B cell (primary cell): ENCODE measurements around the gene ATP11A. TPM values are rescaled to one million over a fixed set of nuclear protein-coding genes. Genes with fewer than 3 reads are reported as not detected.

Source experiments
- ATAC-seq: fragments of 200-7000 bp; cut with Tn5 transposase; one replicate; pipeline ENCODE4 v1.10.0; 2021; ENCODE audit warnings: low read depth, mild to moderate bottlenecking, moderate number of reproducible peaks, moderate library complexity
- CTCF ChIA-PET: fragments of 350-600 bp; sonication (Branson Sonifier 250); formaldehyde crosslinking; loops from one replicate; lab custom pipeline; 2021; ENCODE audit warnings: antibody characterized with exemption, inconsistent platforms; lab: Charles Lee
- POLR2A ChIA-PET: fragments of 350-600 bp; sonication (Branson Sonifier 250); formaldehyde crosslinking; loops from one replicate; lab custom pipeline; 2021; ENCODE audit warnings: antibody characterized with exemption; lab: Charles Lee
- DNase-seq: peaks from one replicate; pipeline ENCODE4 v3.0.0; 2013
- H2AFZ ChIP-seq: 2 replicates; pipeline ENCODE4 v1.6.1; 2012; ENCODE audit warnings: mild to moderate bottlenecking, low read depth, low read length; ENCODE audit not compliant: insufficient read depth, poor library complexity, severe bottlenecking
- H3K27ac ChIP-seq, 2 donors: 1 replicate in 1 of 2; 2 replicates in 1 of 2; pipeline ENCODE4 v1.5.1; 2012 to 2013; ENCODE audit warnings: low read length in 2 of 2, mild to moderate bottlenecking in 2 of 2, moderate library complexity in 1 of 2
- H3K27me3 ChIP-seq, 4 experiments: fragments of 200-600 bp in 1 of 4; sonication (generic) in 1 of 4; replicated peaks in 1 of 4; 1 replicate in 2 of 4; 2 replicates in 2 of 4; pipeline versions ENCODE4 v1.6.1 to v1.7.0; 2013 to 2016; ENCODE audit warnings: low read length in 3 of 4, mild to moderate bottlenecking in 2 of 4, mixed read lengths in 1 of 4, moderate library complexity in 1 of 4; ENCODE audit not compliant: insufficient read depth in 4 of 4, control insufficient read depth in 3 of 4; ENCODE audit errors: control extremely low read depth in 1 of 4
- H3K36me3 ChIP-seq, 2 experiments: replicated peaks in 1 of 2; 1 replicate in 1 of 2; 2 replicates in 1 of 2; pipeline versions ENCODE4 v1.6.1 to v1.7.1; 2013; ENCODE audit warnings: low read length in 1 of 2; ENCODE audit not compliant: insufficient read depth in 2 of 2, control insufficient read depth in 1 of 2; ENCODE audit errors: control extremely low read depth in 1 of 2, extremely low read depth in 1 of 2
- H3K4me1 ChIP-seq, 2 donors: fragments of 200-600 bp in 1 of 2; sonication (generic) in 1 of 2; 1 replicate in 1 of 2; 2 replicates in 1 of 2; pipeline versions ENCODE4 v1.5.1 to v1.6.1; 2013 to 2017; ENCODE audit warnings: low read length in 2 of 2; ENCODE audit not compliant: control insufficient read depth in 2 of 2, insufficient read depth in 2 of 2
- H3K4me2 ChIP-seq: replicated peaks from 2 replicates; pipeline ENCODE3; 2012; ENCODE audit warnings: mild to moderate bottlenecking, low read depth, low read length; ENCODE audit not compliant: poor library complexity, severe bottlenecking
- H3K4me3 ChIP-seq, 5 experiments: fragments of 200-600 bp in 1 of 5; sonication (generic) in 1 of 5; 1 replicate in 3 of 5; 2 replicates in 2 of 5; pipeline versions ENCODE4 v1.5.1 to v1.7.0; 2011 to 2016; ENCODE audit warnings: low read length in 4 of 5, mild to moderate bottlenecking in 4 of 5, low read depth in 2 of 5, control low read depth in 1 of 5, moderate library complexity in 1 of 5; ENCODE audit not compliant: insufficient read depth in 1 of 5; ENCODE audit errors: control extremely low read depth in 1 of 5, extremely low read depth in 1 of 5
- H3K79me2 ChIP-seq: fragments of 200-600 bp; sonication (generic); one replicate; pipeline ENCODE4 v1.6.0; 2016; ENCODE audit warnings: low read length; ENCODE audit not compliant: control insufficient read depth, insufficient read depth
- H3K9ac ChIP-seq: fragments of 200-600 bp; sonication (generic); 2 replicates; pipeline ENCODE4 v1.6.1; 2017; ENCODE audit warnings: mild to moderate bottlenecking, low read length, moderate library complexity
- H3K9me3 ChIP-seq, 3 donors: one replicate each; pipeline versions ENCODE4 v1.6.1 to v1.7.1; 2013; ENCODE audit warnings: low read length in 2 of 3; ENCODE audit not compliant: control insufficient read depth in 2 of 3, insufficient read depth in 1 of 3; ENCODE audit errors: control extremely low read depth in 1 of 3
- H4K20me1 ChIP-seq: 2 replicates; pipeline ENCODE4 v1.6.0; 2012; ENCODE audit warnings: mild to moderate bottlenecking, low read length; ENCODE audit not compliant: insufficient read depth, control insufficient read depth, poor library complexity, severe bottlenecking
- H3K27ac Mint-ChIP-seq: one replicate; pipeline ENCODE4 v1.8.0; 2021; ENCODE audit warnings: mixed read lengths
- H3K27me3 Mint-ChIP-seq: one replicate; pipeline ENCODE4 v1.8.0; 2021; ENCODE audit warnings: mixed read lengths
- H3K4me1 Mint-ChIP-seq: one replicate; pipeline ENCODE4 v1.8.0; 2021; ENCODE audit warnings: mixed read lengths
- H3K4me3 Mint-ChIP-seq: one replicate; pipeline ENCODE4 v1.8.0; 2021; ENCODE audit warnings: mixed read lengths
- H3K9me3 Mint-ChIP-seq: one replicate; pipeline ENCODE4 v1.8.0; 2022; ENCODE audit warnings: mixed read lengths; ENCODE audit not compliant: insufficient read depth
- EZH2 ChIP-seq: IDR thresholded peaks from 2 replicates; pipeline ENCODE4 v1.6.1; 2012; ENCODE audit warnings: borderline replicate concordance, low read depth, mild to moderate bottlenecking, moderate library complexity, low read length; ENCODE audit not compliant: insufficient read depth, poor library complexity, severe bottlenecking
- WGBS: methylation state at CpG from one replicate; pipeline ENCODE4 v1.1.5; 2013; ENCODE audit warnings: missing lambda C conversion rate; ENCODE audit not compliant: insufficient coverage; 5-methylcytosine and 5-hydroxymethylcytosine counted together
- intact Hi-C: fragments of 100-400 bp; cut with micrococcal nuclease; formaldehyde crosslinking; loops from one replicate; pipeline ENCODE4 v1.10.0; 2022
- polyA plus RNA-seq: library from polyadenylated mRNA; depleted of rRNA; stranded (reverse); fragments of >200 nt; gene quantifications from 2 replicates; pipeline ENCODE4 v1.2.3, GENCODE V29; 2012
- total RNA-seq, 2 donors: library from RNA; stranded (reverse); fragments of 120-200 nt in 1 of 2; gene quantifications; 1 replicate in 1 of 2; 2 replicates in 1 of 2; pipeline versions ENCODE4 v1.2.3 to v1.2.4, GENCODE V29; 2013 to 2022
- TF ChIP-seq, protein P1 (sequence below): fragments of 200-600 bp; IDR thresholded peaks from one replicate; pipeline ENCODE4 v1.8.0; 2022; ENCODE audit warnings: antibody characterized with exemption, mild to moderate bottlenecking

Gene ATP11A
- total and polyA plus RNA-seq, 2 donors (not counting 1 experiment from before 2014, with no cell fraction given), result 36.9 to 60.3 TPM

DNA sequence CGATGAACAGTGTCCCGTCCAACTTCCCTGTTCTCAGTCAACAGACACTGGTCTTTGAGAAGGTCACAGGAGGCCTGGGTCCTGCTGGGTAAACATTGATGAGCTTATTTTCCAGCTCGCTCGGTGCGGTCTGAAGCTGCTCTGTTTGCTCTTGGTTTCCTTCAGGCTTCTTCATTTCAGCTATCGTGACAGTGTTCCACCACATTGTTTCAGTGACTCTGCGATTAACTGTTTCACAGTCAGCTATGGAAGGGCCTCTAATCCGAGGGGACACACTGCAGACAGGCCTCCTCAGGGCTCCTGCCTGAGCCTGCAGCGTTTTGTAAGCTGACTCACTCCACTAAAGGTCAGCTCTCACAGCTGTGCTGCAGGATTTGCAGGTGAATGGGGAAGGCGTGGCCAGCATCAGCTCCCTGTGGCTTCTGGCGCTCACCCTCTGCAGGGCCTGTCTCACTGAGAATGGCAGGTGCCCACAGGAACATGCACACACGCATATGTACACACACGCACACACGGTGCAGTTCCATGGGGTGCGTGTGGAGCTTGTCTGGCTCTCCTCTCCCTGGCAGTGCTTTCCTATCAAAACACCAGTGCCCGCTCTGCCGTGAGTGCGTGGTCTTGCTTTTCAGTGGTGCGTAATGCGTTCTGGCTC, 216.3 kb downstream of the ATP11A start:
- 89% methylated on average over 20 of the region's 20 CpGs for WGBS
- DNase-seq (no peak), ATAC-seq (no peak)
- peaks cover 2% of the 10 kb centered on the region for H3K79me2 ChIP-seq
- H2AFZ ChIP-seq, result no peak overlapping the region
- H3K36me3 ChIP-seq, result no peaks in the 10 kb centered on the region
- H3K9ac ChIP-seq, result no peak overlapping the region
- H3K4me2 ChIP-seq, result no peak overlapping the region
- Mint-ChIP-seq H3K27ac (no peak overlapping the region), H3K9me3 (peaks cover 2% of the 10 kb centered on the region), H3K4me1 (peaks cover 37% of the 10 kb centered on the region), H3K4me3 (no peak overlapping the region), H3K27me3 (no peaks in the 10 kb centered on the region)
- H3K4me1 ChIP-seq, result peaks cover 24 to 27% of the 10 kb centered on the region in 2 donors
- peaks cover 0 to 37% (median 11%) of the 10 kb centered on the region in 3 donors for H3K9me3 ChIP-seq
- TF ChIP-seq EZH2, result no peak
- TF ChIP-seq, protein P1, sequence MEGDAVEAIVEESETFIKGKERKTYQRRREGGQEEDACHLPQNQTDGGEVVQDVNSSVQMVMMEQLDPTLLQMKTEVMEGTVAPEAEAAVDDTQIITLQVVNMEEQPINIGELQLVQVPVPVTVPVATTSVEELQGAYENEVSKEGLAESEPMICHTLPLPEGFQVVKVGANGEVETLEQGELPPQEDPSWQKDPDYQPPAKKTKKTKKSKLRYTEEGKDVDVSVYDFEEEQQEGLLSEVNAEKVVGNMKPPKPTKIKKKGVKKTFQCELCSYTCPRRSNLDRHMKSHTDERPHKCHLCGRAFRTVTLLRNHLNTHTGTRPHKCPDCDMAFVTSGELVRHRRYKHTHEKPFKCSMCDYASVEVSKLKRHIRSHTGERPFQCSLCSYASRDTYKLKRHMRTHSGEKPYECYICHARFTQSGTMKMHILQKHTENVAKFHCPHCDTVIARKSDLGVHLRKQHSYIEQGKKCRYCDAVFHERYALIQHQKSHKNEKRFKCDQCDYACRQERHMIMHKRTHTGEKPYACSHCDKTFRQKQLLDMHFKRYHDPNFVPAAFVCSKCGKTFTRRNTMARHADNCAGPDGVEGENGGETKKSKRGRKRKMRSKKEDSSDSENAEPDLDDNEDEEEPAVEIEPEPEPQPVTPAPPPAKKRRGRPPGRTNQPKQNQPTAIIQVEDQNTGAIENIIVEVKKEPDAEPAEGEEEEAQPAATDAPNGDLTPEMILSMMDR, result no peak
- H4K20me1 ChIP-seq, result no peaks in the 10 kb centered on the region
- CTCF ChIA-PET, result no interaction called here
- no peak overlapping the region for H3K27ac ChIP-seq
- POLR2A ChIA-PET, result no interaction called here
- H3K4me3 ChIP-seq, result no peak overlapping the region
- H3K27me3 ChIP-seq, result peaks cover 0 to 4% (median 0%) of the 10 kb centered on the region in 4 experiments
- intact Hi-C loops, result no loop called here

DNA sequence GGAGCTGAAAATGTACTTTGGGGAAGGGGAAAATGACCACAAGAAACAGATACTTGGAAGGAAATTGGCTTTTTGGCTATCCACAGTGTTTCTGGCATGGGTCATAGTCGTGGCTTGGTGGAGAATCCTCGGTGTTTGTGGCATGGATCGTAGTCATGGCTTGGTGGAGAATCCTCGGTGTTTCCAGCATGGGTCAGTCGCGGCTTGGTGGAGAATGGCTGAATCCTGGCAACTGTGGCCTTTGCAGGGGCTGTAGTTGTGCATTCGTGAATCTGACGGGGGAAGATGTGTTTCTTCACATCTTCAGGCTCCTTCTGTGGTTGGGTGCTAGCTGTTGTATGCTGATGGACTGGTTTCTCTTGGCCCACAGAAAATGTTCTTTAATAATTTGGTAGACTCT, 217.4 kb downstream of the ATP11A start:
- H3K4me1 ChIP-seq, result peaks cover 24 to 27% of the 10 kb centered on the region in 2 donors
- H3K27ac ChIP-seq, result no peak overlapping the region
- peaks cover 37% of the 10 kb centered on the region for H3K4me1 Mint-ChIP-seq
- H3K4me3 ChIP-seq, result no peak overlapping the region
- intact Hi-C loops, result no loop called here
- peaks cover 0 to 37% (median 11%) of the 10 kb centered on the region in 3 donors for H3K9me3 ChIP-seq
- peaks cover 3% of the 10 kb centered on the region for H3K79me2 ChIP-seq
- H3K4me3 Mint-ChIP-seq, result peak overlapping the region; percentile 33
- H3K9me3 Mint-ChIP-seq, result peaks cover 2% of the 10 kb centered on the region
- no peak overlapping the region for H3K9ac ChIP-seq
- CTCF ChIA-PET, result no interaction called here
- no peaks in the 10 kb centered on the region for H3K36me3 ChIP-seq
- H4K20me1 ChIP-seq, result no peaks in the 10 kb centered on the region
- ATAC-seq (no peak), DNase-seq (no peak)
- peaks cover 0 to 7% (median 0%) of the 10 kb centered on the region in 4 experiments for H3K27me3 ChIP-seq
- no peak overlapping the region for H2AFZ ChIP-seq
- WGBS, result 89% methylated on average over 8 of the region's 8 CpGs
- H3K27me3 Mint-ChIP-seq, result peaks cover 3% of the 10 kb centered on the region
- H3K4me2 ChIP-seq, result no peak overlapping the region
- no peak overlapping the region for H3K27ac Mint-ChIP-seq
- TF ChIP-seq, protein P1, result no peak
- no peak for TF ChIP-seq EZH2
- POLR2A ChIA-PET, result no interaction called here
